ENCODE measurements around the gene GREB1. TPM values are rescaled to one million over a fixed set of nuclear protein-coding genes. Genes with fewer than 3 reads are reported as not detected.

Gene GREB1
- total RNA-seq, 1 donor from 2014 or later, result 143 TPM

GRCh38 chr2:11547912-11548497 lies 14.2 kb downstream of the GREB1 start:
- DNase-seq (ENCODE audit: low read depth, low spot score), result no peak
- H3K9me3 Mint-ChIP-seq, result no peaks in the 10 kb centered on the region
- H3K36me3 Mint-ChIP-seq (ENCODE audit: low read depth), result peaks cover 4% of the 10 kb centered on the region
- H3K4me1 Mint-ChIP-seq, result peaks cover 59% of the 10 kb centered on the region
- no peak overlapping the region for H3K27ac Mint-ChIP-seq (ENCODE audit: unreplicated experiment)
- H3K27me3 Mint-ChIP-seq (ENCODE audit: low read depth), result no peaks in the 10 kb centered on the region
- no peak for TF ChIP-seq CTCF (conservative IDR thresholded peaks at IDR 0.05)
- no peak overlapping the region for H3K4me3 Mint-ChIP-seq

- peaks cover 67% of the 10 kb centered on the region for H3K4me1 Mint-ChIP-seq
- no peak for DNase-seq (ENCODE audit: low read depth, low spot score)
- no peaks in the 10 kb centered on the region for H3K9me3 Mint-ChIP-seq
- peaks cover 4% of the 10 kb centered on the region for H3K36me3 Mint-ChIP-seq (ENCODE audit: low read depth)
- H3K27ac Mint-ChIP-seq (ENCODE audit: unreplicated experiment), result no peak overlapping the region
- no peaks in the 10 kb centered on the region for H3K27me3 Mint-ChIP-seq (ENCODE audit: low read depth)
- H3K4me3 Mint-ChIP-seq, result no peak overlapping the region
- TF ChIP-seq CTCF (conservative IDR thresholded peaks at IDR 0.05), result no peak
Observed at GRCh38 chr2:11550302-11550701, 16.5 kb downstream of the GREB1 start.

- Mint-ChIP-seq H3K4me3 (no peak overlapping the region), H3K9me3 (no peaks in the 10 kb centered on the region), H3K27ac (ENCODE audit: unreplicated experiment) (no peak overlapping the region), H3K27me3 (ENCODE audit: low read depth) (no peaks in the 10 kb centered on the region), H3K36me3 (ENCODE audit: low read depth) (peaks cover 4% of the 10 kb centered on the region), H3K4me1 (peaks cover 67% of the 10 kb centered on the region)
- no peak for DNase-seq (ENCODE audit: low read depth, low spot score)
- no peak for TF ChIP-seq CTCF (conservative IDR thresholded peaks at IDR 0.05)
Observed at GRCh38 chr2:11550901-11551568, 17.2 kb downstream of the GREB1 start.

GRCh38 chr2:11551569-11552259 lies 17.9 kb downstream of the GREB1 start:
- DNase-seq (ENCODE audit: low read depth, low spot score), result no peak
- H3K36me3 Mint-ChIP-seq (ENCODE audit: low read depth), result peaks cover 4% of the 10 kb centered on the region
- no peaks in the 10 kb centered on the region for H3K9me3 Mint-ChIP-seq
- peaks cover 67% of the 10 kb centered on the region for H3K4me1 Mint-ChIP-seq
- no peaks in the 10 kb centered on the region for H3K27me3 Mint-ChIP-seq (ENCODE audit: low read depth)
- no peak overlapping the region for H3K27ac Mint-ChIP-seq (ENCODE audit: unreplicated experiment)
- TF ChIP-seq CTCF (conservative IDR thresholded peaks at IDR 0.05), result no peak
- H3K4me3 Mint-ChIP-seq, result no peak overlapping the region

GRCh38 chr2:11552260-11552638 lies 18.4 kb downstream of the GREB1 start:
- H3K4me1 Mint-ChIP-seq, result peaks cover 70% of the 10 kb centered on the region
- no peaks in the 10 kb centered on the region for H3K27me3 Mint-ChIP-seq (ENCODE audit: low read depth)

More at GRCh38 chr2:11552260-11552638, 18.4 kb downstream of the GREB1 start:
- no peak for DNase-seq (ENCODE audit: low read depth, low spot score)
- peaks cover 4% of the 10 kb centered on the region for H3K36me3 Mint-ChIP-seq (ENCODE audit: low read depth)
- no peak overlapping the region for H3K4me3 Mint-ChIP-seq
- no peak for TF ChIP-seq CTCF (conservative IDR thresholded peaks at IDR 0.05)
- no peaks in the 10 kb centered on the region for H3K9me3 Mint-ChIP-seq
- H3K27ac Mint-ChIP-seq (ENCODE audit: unreplicated experiment), result no peak overlapping the region

All from neural crest cell (in vitro differentiated cells).